ENCODE data around the gene FKBP2. TPM values are rescaled to one million over a fixed set of nuclear protein-coding genes. Genes with fewer than 3 reads are reported as not detected.

The FKBP2 gene
- total RNA-seq, 1 experiment from 2014 or later, result 57.2 TPM

DNA sequence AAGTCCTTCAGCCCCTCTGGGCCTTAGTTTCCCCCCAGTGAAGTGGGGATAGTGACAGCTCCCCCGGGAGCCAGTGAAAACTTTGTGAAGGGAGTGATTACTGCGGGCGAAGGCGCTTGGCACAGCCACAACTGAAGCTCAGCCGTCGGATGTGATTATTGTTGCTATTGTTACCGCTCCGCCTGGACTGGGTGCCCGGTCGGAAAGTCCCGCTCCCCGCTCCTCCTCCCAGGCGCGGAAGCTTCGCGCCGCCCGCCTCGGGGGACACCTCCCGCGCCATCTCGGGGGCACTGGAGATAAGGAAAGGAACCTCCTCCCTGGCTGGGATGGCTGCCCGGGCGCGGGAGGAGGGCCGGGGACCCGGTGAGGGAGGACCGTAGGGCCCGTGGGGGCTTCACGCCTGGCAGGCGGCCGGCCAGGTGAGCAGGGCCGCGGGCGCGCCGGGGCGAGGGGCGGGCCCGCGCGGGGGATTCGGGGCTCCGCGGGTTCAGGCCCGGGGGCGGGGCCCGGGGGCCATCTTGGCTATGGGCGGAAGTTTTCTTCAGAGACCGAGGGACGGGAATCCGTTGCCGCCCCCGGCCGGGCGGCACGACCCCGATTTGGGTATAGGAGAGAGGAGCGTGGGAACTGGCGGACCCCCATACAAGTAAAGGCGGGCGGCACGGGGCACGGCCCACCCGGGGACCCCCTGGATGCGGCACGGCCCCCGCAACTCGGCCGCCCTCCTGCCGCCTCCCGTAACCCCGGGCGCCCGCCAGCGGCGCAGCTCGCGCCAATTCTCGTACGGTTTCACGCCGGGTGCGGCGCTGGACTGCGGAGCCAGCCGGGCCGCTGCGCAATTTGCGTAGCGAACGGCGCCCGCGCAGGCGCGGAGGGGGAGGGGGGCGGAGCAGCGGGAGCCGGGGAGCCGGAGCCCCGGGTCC, 44.3 kb downstream of the FKBP2 start, which contains the start of gene GPR137 (continued):
- TF ChIP-seq, protein P1, sequence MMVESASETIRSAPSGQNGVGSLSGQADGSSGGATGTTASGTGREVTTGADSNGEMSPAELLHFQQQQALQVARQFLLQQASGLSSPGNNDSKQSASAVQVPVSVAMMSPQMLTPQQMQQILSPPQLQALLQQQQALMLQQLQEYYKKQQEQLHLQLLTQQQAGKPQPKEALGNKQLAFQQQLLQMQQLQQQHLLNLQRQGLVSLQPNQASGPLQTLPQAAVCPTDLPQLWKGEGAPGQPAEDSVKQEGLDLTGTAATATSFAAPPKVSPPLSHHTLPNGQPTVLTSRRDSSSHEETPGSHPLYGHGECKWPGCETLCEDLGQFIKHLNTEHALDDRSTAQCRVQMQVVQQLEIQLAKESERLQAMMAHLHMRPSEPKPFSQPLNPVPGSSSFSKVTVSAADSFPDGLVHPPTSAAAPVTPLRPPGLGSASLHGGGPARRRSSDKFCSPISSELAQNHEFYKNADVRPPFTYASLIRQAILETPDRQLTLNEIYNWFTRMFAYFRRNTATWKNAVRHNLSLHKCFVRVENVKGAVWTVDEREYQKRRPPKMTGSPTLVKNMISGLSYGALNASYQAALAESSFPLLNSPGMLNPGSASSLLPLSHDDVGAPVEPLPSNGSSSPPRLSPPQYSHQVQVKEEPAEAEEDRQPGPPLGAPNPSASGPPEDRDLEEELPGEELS (CRISPR knock-in tag; IDR thresholded peaks at IDR 0.05), result 0 out of 2 replicates have a peak, but pooled peaks have one; percentile 12
- TF ChIP-seq SP1 (CRISPR knock-in tag; conservative IDR thresholded peaks at IDR 0.05) (peak; percentile 32; the same call in 1 of the 2 replicates), GRHL2 (CRISPR knock-in tag; IDR thresholded peaks at IDR 0.05; ENCODE audit: insufficient replicate concordance, severe bottlenecking) (no peak)
- TF ChIP-seq, protein P2, sequence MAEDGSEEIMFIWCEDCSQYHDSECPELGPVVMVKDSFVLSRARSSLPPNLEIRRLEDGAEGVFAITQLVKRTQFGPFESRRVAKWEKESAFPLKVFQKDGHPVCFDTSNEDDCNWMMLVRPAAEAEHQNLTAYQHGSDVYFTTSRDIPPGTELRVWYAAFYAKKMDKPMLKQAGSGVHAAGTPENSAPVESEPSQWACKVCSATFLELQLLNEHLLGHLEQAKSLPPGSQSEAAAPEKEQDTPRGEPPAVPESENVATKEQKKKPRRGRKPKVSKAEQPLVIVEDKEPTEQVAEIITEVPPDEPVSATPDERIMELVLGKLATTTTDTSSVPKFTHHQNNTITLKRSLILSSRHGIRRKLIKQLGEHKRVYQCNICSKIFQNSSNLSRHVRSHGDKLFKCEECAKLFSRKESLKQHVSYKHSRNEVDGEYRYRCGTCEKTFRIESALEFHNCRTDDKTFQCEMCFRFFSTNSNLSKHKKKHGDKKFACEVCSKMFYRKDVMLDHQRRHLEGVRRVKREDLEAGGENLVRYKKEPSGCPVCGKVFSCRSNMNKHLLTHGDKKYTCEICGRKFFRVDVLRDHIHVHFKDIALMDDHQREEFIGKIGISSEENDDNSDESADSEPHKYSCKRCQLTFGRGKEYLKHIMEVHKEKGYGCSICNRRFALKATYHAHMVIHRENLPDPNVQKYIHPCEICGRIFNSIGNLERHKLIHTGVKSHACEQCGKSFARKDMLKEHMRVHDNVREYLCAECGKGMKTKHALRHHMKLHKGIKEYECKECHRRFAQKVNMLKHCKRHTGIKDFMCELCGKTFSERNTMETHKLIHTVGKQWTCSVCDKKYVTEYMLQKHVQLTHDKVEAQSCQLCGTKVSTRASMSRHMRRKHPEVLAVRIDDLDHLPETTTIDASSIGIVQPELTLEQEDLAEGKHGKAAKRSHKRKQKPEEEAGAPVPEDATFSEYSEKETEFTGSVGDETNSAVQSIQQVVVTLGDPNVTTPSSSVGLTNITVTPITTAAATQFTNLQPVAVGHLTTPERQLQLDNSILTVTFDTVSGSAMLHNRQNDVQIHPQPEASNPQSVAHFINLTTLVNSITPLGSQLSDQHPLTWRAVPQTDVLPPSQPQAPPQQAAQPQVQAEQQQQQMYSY (CRISPR knock-in tag; IDR thresholded peaks at IDR 0.05), result no peak

DNA sequence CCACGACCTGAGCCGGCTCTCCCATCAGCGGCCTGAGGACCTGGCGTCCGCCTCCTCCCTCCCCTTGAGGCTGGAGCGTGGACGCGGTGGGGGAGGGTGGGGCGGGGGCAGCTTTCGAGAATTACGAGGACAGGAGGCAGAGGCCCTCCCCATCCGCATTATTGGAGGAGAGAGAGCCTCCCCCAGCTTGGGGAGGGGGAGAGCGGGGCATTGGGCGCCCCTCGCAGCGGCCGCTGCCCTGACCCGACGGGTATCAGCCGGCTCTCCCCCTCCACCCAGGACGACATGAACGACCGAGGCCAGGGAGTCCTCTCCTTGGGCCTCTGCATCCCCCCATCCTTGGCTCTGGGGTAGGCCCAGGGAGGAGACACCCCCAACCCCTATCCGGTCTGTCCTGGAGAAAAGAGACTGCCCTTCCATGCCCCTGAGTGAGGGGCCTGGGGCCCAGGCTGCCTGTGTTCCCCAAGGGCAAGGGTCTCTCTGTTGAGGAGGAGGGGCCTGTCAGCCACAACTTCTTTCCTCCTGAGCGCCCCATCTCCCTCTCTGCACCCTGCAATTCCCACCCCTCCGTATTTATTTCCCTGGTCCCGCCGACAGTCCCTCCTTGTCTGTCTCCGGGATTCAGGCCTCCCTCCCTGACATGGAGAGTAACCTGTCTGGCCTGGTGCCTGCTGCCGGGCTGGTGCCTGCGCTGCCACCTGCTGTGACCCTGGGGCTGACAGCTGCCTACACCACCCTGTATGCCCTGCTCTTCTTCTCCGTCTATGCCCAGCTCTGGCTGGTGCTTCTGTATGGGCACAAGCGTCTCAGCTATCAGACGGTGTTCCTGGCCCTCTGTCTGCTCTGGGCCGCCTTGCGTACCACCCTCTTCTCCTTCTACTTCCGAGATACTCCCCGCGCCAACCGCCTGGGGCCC, 45.2 kb downstream of the FKBP2 start:
- no peaks in the 10 kb centered on the region for H3K9me3 Mint-ChIP-seq
- H3K4me3 Mint-ChIP-seq, result peak overlapping the region; percentile 76
- ChIA-PET CTCF (interaction anchor here (0.9 to 12.5 kb wide), 4 partner anchors 15 to 69 kb away, joined by 4 to 151 read pairs (median 16); partner anchors contain the start of genes ESRRA, PRDX5 and TRMT112), POLR2A (interaction anchor here (2.3 kb wide), 1 partner anchor 16 kb away, joined by 7 read pairs; no protein-coding TSS in a partner anchor)
- H3K27ac Mint-ChIP-seq, result no peak overlapping the region; the same call in 1 of the 2 replicates
- TF ChIP-seq, protein P3, sequence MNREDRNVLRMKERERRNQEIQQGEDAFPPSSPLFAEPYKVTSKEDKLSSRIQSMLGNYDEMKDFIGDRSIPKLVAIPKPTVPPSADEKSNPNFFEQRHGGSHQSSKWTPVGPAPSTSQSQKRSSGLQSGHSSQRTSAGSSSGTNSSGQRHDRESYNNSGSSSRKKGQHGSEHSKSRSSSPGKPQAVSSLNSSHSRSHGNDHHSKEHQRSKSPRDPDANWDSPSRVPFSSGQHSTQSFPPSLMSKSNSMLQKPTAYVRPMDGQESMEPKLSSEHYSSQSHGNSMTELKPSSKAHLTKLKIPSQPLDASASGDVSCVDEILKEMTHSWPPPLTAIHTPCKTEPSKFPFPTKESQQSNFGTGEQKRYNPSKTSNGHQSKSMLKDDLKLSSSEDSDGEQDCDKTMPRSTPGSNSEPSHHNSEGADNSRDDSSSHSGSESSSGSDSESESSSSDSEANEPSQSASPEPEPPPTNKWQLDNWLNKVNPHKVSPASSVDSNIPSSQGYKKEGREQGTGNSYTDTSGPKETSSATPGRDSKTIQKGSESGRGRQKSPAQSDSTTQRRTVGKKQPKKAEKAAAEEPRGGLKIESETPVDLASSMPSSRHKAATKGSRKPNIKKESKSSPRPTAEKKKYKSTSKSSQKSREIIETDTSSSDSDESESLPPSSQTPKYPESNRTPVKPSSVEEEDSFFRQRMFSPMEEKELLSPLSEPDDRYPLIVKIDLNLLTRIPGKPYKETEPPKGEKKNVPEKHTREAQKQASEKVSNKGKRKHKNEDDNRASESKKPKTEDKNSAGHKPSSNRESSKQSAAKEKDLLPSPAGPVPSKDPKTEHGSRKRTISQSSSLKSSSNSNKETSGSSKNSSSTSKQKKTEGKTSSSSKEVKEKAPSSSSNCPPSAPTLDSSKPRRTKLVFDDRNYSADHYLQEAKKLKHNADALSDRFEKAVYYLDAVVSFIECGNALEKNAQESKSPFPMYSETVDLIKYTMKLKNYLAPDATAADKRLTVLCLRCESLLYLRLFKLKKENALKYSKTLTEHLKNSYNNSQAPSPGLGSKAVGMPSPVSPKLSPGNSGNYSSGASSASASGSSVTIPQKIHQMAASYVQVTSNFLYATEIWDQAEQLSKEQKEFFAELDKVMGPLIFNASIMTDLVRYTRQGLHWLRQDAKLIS (CRISPR knock-in tag; IDR thresholded peaks at IDR 0.05; ENCODE audit: borderline replicate concordance), result no peak
- TF ChIP-seq NR3C1 (CRISPR knock-in tag; conservative IDR thresholded peaks at IDR 0.05; ENCODE audit: low read depth) (no peak), NFATC4 (CRISPR knock-in tag; IDR thresholded peaks at IDR 0.05) (no peak), ETV6 (CRISPR knock-in tag; IDR thresholded peaks at IDR 0.05) (no peak)
- H3K36me3 Mint-ChIP-seq, result peaks cover 11% of the 10 kb centered on the region
- peaks cover 12% of the 10 kb centered on the region for H3K4me1 Mint-ChIP-seq
- ATAC-seq (no peak), DNase-seq (ENCODE audit: low spot score) (no peak)
- peaks cover 27% of the 10 kb centered on the region for H3K27me3 Mint-ChIP-seq (ENCODE audit: low read depth)

DNA sequence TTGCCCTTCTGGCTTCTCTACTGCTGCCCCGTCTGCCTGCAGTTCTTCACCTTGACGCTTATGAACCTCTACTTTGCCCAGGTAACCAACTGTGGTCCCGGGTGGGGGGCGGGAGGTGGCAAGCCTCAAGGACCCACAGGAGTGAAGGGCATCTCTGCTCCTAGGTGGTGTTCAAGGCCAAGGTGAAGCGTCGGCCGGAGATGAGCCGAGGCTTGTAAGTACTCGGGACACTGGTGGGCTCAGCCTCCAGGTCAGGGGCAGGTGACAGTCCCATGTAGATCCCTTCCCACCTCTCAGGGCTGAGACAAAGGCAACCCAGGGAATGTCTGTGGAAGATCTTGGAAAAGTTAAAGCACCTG, 45.9 kb downstream of the FKBP2 start:
- ChIA-PET CTCF (interaction anchor here (12.5 kb wide), 1 partner anchor 16 kb away, joined by 151 read pairs; the partner anchor contains the start of gene ESRRA), POLR2A (no interaction called here)
- no peaks in the 10 kb centered on the region for H3K9me3 Mint-ChIP-seq
- TF ChIP-seq PRRX2 (CRISPR knock-in tag; IDR thresholded peaks at IDR 0.05) (no peak), TEAD4 (CRISPR knock-in tag; IDR thresholded peaks at IDR 0.05) (no peak), MXD4 (CRISPR knock-in tag; IDR thresholded peaks at IDR 0.05; ENCODE audit: borderline replicate concordance) (no peak)
- TF ChIP-seq, protein P4, sequence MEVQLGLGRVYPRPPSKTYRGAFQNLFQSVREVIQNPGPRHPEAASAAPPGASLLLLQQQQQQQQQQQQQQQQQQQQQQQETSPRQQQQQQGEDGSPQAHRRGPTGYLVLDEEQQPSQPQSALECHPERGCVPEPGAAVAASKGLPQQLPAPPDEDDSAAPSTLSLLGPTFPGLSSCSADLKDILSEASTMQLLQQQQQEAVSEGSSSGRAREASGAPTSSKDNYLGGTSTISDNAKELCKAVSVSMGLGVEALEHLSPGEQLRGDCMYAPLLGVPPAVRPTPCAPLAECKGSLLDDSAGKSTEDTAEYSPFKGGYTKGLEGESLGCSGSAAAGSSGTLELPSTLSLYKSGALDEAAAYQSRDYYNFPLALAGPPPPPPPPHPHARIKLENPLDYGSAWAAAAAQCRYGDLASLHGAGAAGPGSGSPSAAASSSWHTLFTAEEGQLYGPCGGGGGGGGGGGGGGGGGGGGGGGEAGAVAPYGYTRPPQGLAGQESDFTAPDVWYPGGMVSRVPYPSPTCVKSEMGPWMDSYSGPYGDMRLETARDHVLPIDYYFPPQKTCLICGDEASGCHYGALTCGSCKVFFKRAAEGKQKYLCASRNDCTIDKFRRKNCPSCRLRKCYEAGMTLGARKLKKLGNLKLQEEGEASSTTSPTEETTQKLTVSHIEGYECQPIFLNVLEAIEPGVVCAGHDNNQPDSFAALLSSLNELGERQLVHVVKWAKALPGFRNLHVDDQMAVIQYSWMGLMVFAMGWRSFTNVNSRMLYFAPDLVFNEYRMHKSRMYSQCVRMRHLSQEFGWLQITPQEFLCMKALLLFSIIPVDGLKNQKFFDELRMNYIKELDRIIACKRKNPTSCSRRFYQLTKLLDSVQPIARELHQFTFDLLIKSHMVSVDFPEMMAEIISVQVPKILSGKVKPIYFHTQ (CRISPR knock-in tag; IDR thresholded peaks at IDR 0.05), result no peak
- TF ChIP-seq, protein P5, sequence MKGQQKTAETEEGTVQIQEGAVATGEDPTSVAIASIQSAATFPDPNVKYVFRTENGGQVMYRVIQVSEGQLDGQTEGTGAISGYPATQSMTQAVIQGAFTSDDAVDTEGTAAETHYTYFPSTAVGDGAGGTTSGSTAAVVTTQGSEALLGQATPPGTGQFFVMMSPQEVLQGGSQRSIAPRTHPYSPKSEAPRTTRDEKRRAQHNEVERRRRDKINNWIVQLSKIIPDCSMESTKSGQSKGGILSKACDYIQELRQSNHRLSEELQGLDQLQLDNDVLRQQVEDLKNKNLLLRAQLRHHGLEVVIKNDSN (CRISPR knock-in tag; IDR thresholded peaks at IDR 0.05), result no peak
- TF ChIP-seq, protein P6, sequence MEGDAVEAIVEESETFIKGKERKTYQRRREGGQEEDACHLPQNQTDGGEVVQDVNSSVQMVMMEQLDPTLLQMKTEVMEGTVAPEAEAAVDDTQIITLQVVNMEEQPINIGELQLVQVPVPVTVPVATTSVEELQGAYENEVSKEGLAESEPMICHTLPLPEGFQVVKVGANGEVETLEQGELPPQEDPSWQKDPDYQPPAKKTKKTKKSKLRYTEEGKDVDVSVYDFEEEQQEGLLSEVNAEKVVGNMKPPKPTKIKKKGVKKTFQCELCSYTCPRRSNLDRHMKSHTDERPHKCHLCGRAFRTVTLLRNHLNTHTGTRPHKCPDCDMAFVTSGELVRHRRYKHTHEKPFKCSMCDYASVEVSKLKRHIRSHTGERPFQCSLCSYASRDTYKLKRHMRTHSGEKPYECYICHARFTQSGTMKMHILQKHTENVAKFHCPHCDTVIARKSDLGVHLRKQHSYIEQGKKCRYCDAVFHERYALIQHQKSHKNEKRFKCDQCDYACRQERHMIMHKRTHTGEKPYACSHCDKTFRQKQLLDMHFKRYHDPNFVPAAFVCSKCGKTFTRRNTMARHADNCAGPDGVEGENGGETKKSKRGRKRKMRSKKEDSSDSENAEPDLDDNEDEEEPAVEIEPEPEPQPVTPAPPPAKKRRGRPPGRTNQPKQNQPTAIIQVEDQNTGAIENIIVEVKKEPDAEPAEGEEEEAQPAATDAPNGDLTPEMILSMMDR (IDR thresholded peaks at IDR 0.05), result no peak

More for the DNA sequence above, 45.9 kb downstream of the FKBP2 start:
- ATAC-seq, result no peak
- Mint-ChIP-seq H3K36me3 (peaks cover 6% of the 10 kb centered on the region), H3K4me3 (peak overlapping the region; percentile 76), H3K4me1 (peaks cover 12% of the 10 kb centered on the region), H3K27me3 (ENCODE audit: low read depth) (peaks cover 29% of the 10 kb centered on the region), H3K27ac (no peak overlapping the region; the same call in 1 of the 2 replicates)
- no peak for DNase-seq (ENCODE audit: low spot score)

Measured in WTC11 (cell line).